Measurements from ENCODE around the gene ARHGEF17.

ARHGEF17 gene

GRCh38 chr11:73388265-73389133 is 80.4 kb downstream of the ARHGEF17 start:
- TF ChIP-seq YY1 (IDR thresholded peaks at IDR 0.05; ENCODE audit: insufficient read depth, insufficient read length) (no peak), SUZ12 (IDR thresholded peaks at IDR 0.05; ENCODE audit: extremely low read depth, insufficient read depth, insufficient read length) (no peak), ZNF274 (IDR thresholded peaks at IDR 0.05; ENCODE audit: low read depth, low read length) (no peak)
- peak overlapping the region; percentile 21 for H3K9ac ChIP-seq (ENCODE audit: insufficient read length, low read depth)

DNA sequence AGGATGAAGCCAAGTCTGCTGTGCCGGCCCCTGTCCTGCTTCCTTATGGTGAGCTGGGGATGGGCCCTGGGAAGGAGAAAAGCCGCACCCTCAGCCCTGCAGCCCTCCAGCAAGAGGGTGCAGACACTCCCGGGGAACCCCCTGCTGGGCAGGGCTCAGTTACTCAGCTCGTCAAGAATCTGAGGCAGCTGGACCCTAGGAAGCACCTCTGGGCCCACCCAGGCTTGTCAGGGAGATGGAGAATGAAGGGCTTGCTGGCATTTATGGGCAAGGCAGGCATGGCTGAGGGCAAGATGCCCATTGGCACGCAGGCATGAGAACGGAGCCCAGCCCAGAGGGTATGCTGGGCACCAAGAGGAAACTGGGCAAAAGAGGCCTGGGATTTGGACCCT is 81.1 kb downstream of the ARHGEF17 start:
- Histone ChIP-seq H3K27me3 (ENCODE audit: insufficient read depth, insufficient read length) (no peaks in the 10 kb centered on the region), H3K4me1 (ENCODE audit: insufficient read depth, insufficient read length) (peaks cover 28% of the 10 kb centered on the region), H3K4me3 (ENCODE audit: insufficient read length, low read depth) (no peak overlapping the region), H3K9me3 (ENCODE audit: insufficient read depth, low read length) (no peaks in the 10 kb centered on the region), H3K36me3 (ENCODE audit: insufficient read depth, insufficient read length, low read length) (peaks cover 64% of the 10 kb centered on the region), H3K9ac (ENCODE audit: insufficient read length, low read depth) (no peak overlapping the region)
- TF ChIP-seq ZNF274 (IDR thresholded peaks at IDR 0.05; ENCODE audit: low read depth, low read length) (no peak), SUZ12 (IDR thresholded peaks at IDR 0.05; ENCODE audit: extremely low read depth, insufficient read depth, insufficient read length) (no peak), YY1 (IDR thresholded peaks at IDR 0.05; ENCODE audit: insufficient read depth, insufficient read length) (no peak)
- DNase-seq (ENCODE audit: low read depth, low spot score) = no peak

More at GRCh38 chr11:73388265-73389133, 80.4 kb downstream of the ARHGEF17 start:
- Histone ChIP-seq H3K4me3 (ENCODE audit: insufficient read length, low read depth) (no peak overlapping the region), H3K9me3 (ENCODE audit: insufficient read depth, low read length) (no peaks in the 10 kb centered on the region), H3K4me1 (ENCODE audit: insufficient read depth, insufficient read length) (peaks cover 32% of the 10 kb centered on the region), H3K36me3 (ENCODE audit: insufficient read depth, insufficient read length, low read length) (peaks cover 59% of the 10 kb centered on the region), H3K27me3 (ENCODE audit: insufficient read depth, insufficient read length) (no peaks in the 10 kb centered on the region)
- no peak for DNase-seq (ENCODE audit: low read depth, low spot score)

DNA sequence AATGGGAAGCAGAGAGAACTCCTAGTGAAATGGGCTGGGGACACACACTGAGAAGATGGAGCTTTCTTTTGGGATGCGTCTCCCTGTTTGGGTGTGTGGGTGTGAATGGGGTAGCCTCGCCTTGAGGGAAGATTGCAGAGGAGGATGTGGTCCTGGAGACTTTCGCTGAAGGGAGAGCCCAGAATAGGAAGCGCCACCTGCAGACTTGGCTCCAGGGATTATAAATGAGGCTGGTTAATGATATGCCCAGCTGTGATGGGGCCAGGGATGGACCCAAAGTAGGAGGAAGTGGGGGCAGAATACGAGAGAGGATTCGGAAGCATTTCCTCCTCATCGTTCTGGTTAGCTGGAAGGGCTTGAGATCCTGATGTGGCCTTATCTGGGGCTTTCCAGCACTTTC is 81.8 kb downstream of the ARHGEF17 start:
- DNase-seq (ENCODE audit: low read depth, low spot score) = no peak
- Histone ChIP-seq H3K4me3 (ENCODE audit: insufficient read length, low read depth) (no peak overlapping the region), H3K27me3 (ENCODE audit: insufficient read depth, insufficient read length) (no peaks in the 10 kb centered on the region), H3K9ac (ENCODE audit: insufficient read length, low read depth) (no peak overlapping the region), H3K36me3 (ENCODE audit: insufficient read depth, insufficient read length, low read length) (peaks cover 67% of the 10 kb centered on the region), H3K9me3 (ENCODE audit: insufficient read depth, low read length) (no peaks in the 10 kb centered on the region), H3K4me1 (ENCODE audit: insufficient read depth, insufficient read length) (peaks cover 22% of the 10 kb centered on the region)
- TF ChIP-seq ZNF274 (IDR thresholded peaks at IDR 0.05; ENCODE audit: low read depth, low read length) (no peak), YY1 (IDR thresholded peaks at IDR 0.05; ENCODE audit: insufficient read depth, insufficient read length) (no peak), SUZ12 (IDR thresholded peaks at IDR 0.05; ENCODE audit: extremely low read depth, insufficient read depth, insufficient read length) (no peak)

GRCh38 chr11:73390601-73391565 is 82.8 kb downstream of the ARHGEF17 start:
- no peak overlapping the region for H3K4me3 ChIP-seq (ENCODE audit: insufficient read length, low read depth)
- H3K4me1 ChIP-seq (ENCODE audit: insufficient read depth, insufficient read length) = peaks cover 19% of the 10 kb centered on the region
- no peaks in the 10 kb centered on the region for H3K27me3 ChIP-seq (ENCODE audit: insufficient read depth, insufficient read length)
- peak overlapping the region; percentile 10 for H3K9ac ChIP-seq (ENCODE audit: insufficient read length, low read depth)
- TF ChIP-seq SUZ12 (IDR thresholded peaks at IDR 0.05; ENCODE audit: extremely low read depth, insufficient read depth, insufficient read length) (no peak), ZNF274 (IDR thresholded peaks at IDR 0.05; ENCODE audit: low read depth, low read length) (no peak), YY1 (IDR thresholded peaks at IDR 0.05; ENCODE audit: insufficient read depth, insufficient read length) (no peak)
- H3K36me3 ChIP-seq (ENCODE audit: insufficient read depth, insufficient read length, low read length) = peaks cover 77% of the 10 kb centered on the region
- H3K9me3 ChIP-seq (ENCODE audit: insufficient read depth, low read length) = no peaks in the 10 kb centered on the region
- DNase-seq (ENCODE audit: low read depth, low spot score) = no peak

DNA sequence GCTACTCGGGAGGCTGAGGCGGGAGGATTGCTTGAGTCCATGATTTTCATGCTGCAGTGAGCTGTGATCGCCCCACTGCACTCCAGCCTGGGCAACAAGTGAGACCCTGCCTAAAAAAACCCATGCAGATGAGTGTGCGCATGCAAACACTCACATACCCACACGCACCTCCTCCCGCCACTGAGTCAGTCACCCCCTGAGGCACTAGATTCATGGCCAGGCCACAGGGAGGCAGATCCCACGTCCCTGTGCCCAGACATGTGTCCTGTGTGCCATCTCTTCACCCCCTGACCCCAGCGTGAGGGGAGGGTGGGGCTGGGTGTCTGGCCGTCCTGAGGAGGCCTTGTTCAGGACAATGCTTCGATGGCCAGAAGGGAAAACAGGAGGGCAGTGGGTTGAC is 83.6 kb downstream of the ARHGEF17 start:
- DNase-seq (ENCODE audit: low read depth, low spot score) = no peak
- Histone ChIP-seq H3K4me1 (ENCODE audit: insufficient read depth, insufficient read length) (peaks cover 12% of the 10 kb centered on the region), H3K9me3 (ENCODE audit: insufficient read depth, low read length) (no peaks in the 10 kb centered on the region), H3K27me3 (ENCODE audit: insufficient read depth, insufficient read length) (no peaks in the 10 kb centered on the region), H3K36me3 (ENCODE audit: insufficient read depth, insufficient read length, low read length) (peaks cover 85% of the 10 kb centered on the region), H3K4me3 (ENCODE audit: insufficient read length, low read depth) (no peak overlapping the region), H3K9ac (ENCODE audit: insufficient read length, low read depth) (no peak overlapping the region)
- TF ChIP-seq YY1 (IDR thresholded peaks at IDR 0.05; ENCODE audit: insufficient read depth, insufficient read length) = no peak
- no peak for TF ChIP-seq ZNF274 (IDR thresholded peaks at IDR 0.05; ENCODE audit: low read depth, low read length)
- no peak for TF ChIP-seq SUZ12 (IDR thresholded peaks at IDR 0.05; ENCODE audit: extremely low read depth, insufficient read depth, insufficient read length)

- Histone ChIP-seq H3K4me1 (ENCODE audit: insufficient read depth, insufficient read length) (peaks cover 8% of the 10 kb centered on the region), H3K27me3 (ENCODE audit: insufficient read depth, insufficient read length) (no peaks in the 10 kb centered on the region), H3K4me3 (ENCODE audit: insufficient read length, low read depth) (no peak overlapping the region), H3K9me3 (ENCODE audit: insufficient read depth, low read length) (no peaks in the 10 kb centered on the region), H3K9ac (ENCODE audit: insufficient read length, low read depth) (peak overlapping the region; percentile 4), H3K36me3 (ENCODE audit: insufficient read depth, insufficient read length, low read length) (peaks cover 89% of the 10 kb centered on the region)
- TF ChIP-seq SUZ12 (IDR thresholded peaks at IDR 0.05; ENCODE audit: extremely low read depth, insufficient read depth, insufficient read length) (no peak), ZNF274 (IDR thresholded peaks at IDR 0.05; ENCODE audit: low read depth, low read length) (no peak), YY1 (IDR thresholded peaks at IDR 0.05; ENCODE audit: insufficient read depth, insufficient read length) (no peak)
- DNase-seq (ENCODE audit: low read depth, low spot score) = no peak
Observed at GRCh38 chr11:73392108-73393010, 84.3 kb downstream of the ARHGEF17 start.
